GM12874 (cell line): ENCODE data around the gene NXF1.

Experiments used
- TF ChIP-seq, protein P1 (sequence below): IDR thresholded peaks from 2 replicates; pipeline ENCODE4 v1.5.1; 2011; ENCODE audit warnings: low read depth, mild to moderate bottlenecking, control low read depth, low read length, moderate library complexity; ENCODE audit not compliant: insufficient read depth

The NXF1 gene

DNA sequence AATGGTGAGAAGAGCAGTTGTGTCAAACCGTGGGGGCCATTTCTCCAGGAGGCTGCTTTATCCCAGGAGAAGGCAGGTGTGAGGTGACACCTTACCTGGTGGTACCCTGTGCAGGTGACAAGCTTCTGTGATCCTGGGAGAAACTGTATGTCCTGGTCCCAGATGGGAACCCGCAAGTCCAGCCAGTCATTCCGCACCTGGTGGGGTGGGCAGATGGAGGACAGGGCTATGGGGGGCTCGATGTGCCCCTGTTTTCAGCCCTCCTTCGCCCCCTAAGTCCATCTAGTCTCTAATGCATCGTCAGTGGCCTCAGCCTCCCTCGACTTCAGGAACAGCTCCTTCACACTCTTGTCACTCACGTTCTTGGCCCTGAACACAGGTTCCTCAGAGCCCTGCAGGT, 30.1 kb upstream of the NXF1 start:
- TF ChIP-seq, protein P1, sequence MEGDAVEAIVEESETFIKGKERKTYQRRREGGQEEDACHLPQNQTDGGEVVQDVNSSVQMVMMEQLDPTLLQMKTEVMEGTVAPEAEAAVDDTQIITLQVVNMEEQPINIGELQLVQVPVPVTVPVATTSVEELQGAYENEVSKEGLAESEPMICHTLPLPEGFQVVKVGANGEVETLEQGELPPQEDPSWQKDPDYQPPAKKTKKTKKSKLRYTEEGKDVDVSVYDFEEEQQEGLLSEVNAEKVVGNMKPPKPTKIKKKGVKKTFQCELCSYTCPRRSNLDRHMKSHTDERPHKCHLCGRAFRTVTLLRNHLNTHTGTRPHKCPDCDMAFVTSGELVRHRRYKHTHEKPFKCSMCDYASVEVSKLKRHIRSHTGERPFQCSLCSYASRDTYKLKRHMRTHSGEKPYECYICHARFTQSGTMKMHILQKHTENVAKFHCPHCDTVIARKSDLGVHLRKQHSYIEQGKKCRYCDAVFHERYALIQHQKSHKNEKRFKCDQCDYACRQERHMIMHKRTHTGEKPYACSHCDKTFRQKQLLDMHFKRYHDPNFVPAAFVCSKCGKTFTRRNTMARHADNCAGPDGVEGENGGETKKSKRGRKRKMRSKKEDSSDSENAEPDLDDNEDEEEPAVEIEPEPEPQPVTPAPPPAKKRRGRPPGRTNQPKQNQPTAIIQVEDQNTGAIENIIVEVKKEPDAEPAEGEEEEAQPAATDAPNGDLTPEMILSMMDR = no peak

DNA sequence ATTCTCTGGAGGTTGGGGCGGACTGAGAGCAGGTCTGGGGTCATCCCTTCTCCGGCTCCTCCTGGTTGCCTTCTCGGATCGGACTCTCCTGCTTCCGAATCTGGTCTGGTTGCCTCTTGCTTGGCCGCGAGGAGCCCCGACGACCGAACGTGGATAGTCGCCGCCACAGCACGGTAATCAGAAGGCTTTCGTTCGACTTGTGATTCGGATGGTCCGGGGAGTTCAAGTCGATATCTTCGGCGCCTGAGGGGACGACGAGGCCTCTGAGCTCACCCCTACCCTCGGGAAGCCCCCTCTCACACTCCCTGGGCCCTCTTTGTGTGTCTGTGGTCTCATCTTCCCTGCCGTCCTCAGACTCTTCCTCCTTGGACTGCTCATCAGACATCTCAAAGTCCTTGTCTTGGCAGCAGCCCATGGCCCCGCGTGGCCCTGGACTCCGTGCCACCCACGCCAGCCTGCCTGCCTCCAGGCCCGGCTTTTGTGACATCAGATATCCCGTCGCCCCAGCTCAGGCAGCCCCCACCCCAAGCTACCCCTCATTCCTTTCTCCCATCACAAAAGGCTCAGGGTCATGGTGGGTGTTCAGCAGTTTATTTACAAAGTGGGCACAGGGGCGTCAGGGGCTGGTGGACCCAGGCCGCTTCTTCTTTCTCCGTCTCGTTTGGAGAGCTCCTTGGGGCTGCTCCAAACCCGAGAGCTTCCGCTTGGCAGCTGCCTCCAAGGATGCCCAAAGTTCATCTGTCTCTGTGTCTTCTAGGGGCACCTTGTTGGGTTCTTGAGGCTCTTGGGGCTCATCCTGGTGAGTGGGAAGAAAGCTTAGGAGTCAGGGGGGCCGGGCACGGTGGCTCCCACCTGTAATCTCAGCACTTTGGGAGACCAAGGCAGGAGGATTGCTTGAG, 27.3 kb upstream of the NXF1 start, which contains the start of gene TEX54:
TSS of gene TEX54 (minus strand) at position 506 of the 899 bp plus-strand sequence.
- TF ChIP-seq, protein P1 = no peak

DNA sequence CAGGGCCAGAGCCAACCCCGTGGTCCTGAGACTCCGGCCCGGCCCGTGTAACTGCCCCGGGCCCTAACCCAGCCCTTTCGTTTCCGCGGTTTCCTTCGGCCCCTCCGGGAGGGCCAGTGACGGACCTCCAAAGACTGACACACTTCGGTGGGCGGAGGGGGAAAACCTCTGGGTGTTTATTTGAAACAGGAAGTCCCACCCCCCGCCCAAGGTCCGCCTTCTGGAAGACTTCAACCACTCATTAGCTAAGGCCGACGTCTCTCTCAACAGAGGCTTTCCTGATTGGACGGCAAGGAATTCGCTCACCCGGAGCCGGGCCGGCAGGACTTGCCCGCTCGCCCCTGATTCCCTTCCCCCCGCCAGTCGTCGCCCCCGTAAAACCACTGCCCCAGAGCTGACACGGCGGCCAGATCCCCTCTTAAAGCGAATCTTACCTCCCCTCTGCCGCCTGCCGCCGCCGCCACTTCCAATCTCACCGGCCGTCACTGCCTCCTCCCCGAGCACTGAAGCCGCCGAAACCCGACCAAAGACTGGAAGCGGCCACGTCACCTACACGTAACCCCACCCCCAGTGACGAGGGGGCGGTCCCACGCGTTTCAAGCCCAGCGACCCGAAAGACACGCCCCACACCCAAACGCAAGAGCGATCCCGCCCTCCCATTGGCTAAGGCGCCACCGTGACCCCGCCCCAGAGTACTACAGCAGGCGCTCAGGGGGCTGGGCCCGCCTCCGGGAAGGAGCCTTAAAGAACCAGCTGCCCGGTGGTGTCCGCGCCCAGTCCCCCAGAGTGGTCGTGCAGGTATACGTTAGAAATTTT, 26.5 kb upstream of the NXF1 start, which contains the start of gene STX5:
TSS of gene STX5 (minus strand) at position 532 of the 816 bp plus-strand sequence. CDS start 808 bp downstream, outside the sequence.
- TF ChIP-seq, protein P1 = no peak

DNA sequence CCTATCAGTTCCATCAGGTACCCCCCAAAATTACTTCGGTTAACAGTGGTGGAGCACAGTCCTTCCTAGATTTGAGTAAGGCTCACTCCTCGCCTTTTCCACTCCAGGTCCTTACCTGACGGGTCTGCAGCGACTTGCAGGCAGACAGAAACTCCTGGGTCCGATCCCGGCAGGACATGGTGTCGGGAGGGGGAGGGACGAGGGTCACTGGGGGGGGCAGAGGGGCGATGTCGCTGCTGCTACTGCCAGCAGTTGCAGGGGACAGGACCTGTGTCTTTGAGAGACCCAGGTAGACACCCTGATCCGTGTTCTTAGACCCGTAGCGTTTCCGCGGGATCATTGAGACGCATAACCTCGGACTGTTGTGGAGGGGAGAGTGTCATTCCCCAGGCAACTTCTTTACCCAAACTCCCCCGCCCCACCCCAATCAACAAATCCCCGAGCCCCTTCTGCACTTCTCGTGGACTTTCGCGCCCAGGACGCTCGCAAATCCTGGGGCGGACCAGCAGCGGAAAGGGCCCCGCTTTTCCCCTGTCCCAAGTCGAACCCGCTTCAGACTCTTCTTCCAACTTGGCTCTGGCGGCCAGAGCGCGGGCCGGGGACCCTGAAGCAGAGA, 25.8 kb upstream of the NXF1 start:
- TF ChIP-seq, protein P1 = no peak

- TF ChIP-seq, protein P1 = no peak
Observed at GRCh38 chr11:62823677-62824076, 18.4 kb upstream of the NXF1 start.

DNA sequence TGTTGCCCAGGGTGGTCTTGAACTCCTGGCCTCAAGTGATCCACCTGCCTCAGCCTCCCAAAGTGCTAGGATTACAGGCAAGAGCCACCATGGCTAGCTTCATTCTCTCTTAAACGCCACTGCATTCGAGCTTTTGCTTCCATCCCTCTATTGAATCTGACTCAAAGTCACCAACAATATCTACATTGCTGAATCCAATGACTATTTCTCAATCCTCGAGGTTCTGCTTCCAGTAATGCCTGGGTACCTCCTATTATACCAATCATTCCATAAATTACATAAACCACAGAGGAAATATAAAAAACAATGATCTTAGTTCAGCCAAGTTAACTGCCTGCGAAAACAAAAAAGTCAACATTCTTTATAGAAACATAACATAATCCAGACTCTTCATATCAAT, 11.9 kb upstream of the NXF1 start:
- TF ChIP-seq, protein P1 = no peak

GRCh38 chr11:62816557-62816956, 11.3 kb upstream of the NXF1 start:
- TF ChIP-seq, protein P1 = no peak
